K562 (cell line): ENCODE results near the gene KIF9. TPM values are rescaled to one million over a fixed set of nuclear protein-coding genes. Genes with fewer than 3 reads are reported as not detected.

Experiments used
- ARID1B ChIP-seq: fragments of 450-650 bp; IDR thresholded peaks from 2 replicates; pipeline ENCODE4 v1.6.1; 2016; ENCODE audit warnings: antibody characterized with exemption, mild to moderate bottlenecking, inconsistent platforms
- CBX1 ChIP-seq: sonication (generic); IDR thresholded peaks from 2 replicates; pipeline ENCODE4 v1.6.1; 2016; ENCODE audit warnings: antibody characterized with exemption, low read depth, mild to moderate bottlenecking
- EHMT2 ChIP-seq: fragments of 450-650 bp; IDR thresholded peaks from 2 replicates; pipeline ENCODE4 v1.6.1; 2018; ENCODE audit warnings: antibody characterized with exemption
- ELF4 ChIP-seq: fragments of 450-650 bp; formaldehyde crosslinking; IDR thresholded peaks from 2 replicates; pipeline ENCODE4 v1.4.0; 2022; ENCODE audit warnings: missing genetic modification characterization
- FOXJ3 ChIP-seq: sonication (generic); formaldehyde crosslinking; IDR thresholded peaks from 2 replicates; pipeline ENCODE4 v1.4.0; 2020; ENCODE audit warnings: mild to moderate bottlenecking, missing genetic modification reagents
- FOXP4 ChIP-seq: sonication (generic); formaldehyde crosslinking; IDR thresholded peaks from 2 replicates; pipeline ENCODE4 v1.8.0; 2022; ENCODE audit warnings: mild to moderate bottlenecking, missing genetic modification reagents, borderline replicate concordance
- GTF2B ChIP-seq: IDR thresholded peaks from 2 replicates; pipeline ENCODE4 v1.6.1; 2011; ENCODE audit not compliant: insufficient read length; ENCODE audit errors: extremely low read depth
- HMGN3 ChIP-seq: IDR thresholded peaks from 2 replicates; pipeline ENCODE4 v1.6.1; 2011; ENCODE audit warnings: borderline replicate concordance, low read depth, mild to moderate bottlenecking, mixed read lengths, low read length; ENCODE audit not compliant: insufficient read length; ENCODE audit errors: extremely low read depth
- ID3 ChIP-seq, 2 experiments: fragments of 250-450 bp in 1 of 2; fragments of 450-650 bp in 1 of 2; sonication (Bioruptor Pico) in 1 of 2; IDR thresholded peaks; 2 replicates each; pipeline versions ENCODE4 v1.6.1 to v1.8.0; 2016 to 2021; ENCODE audit warnings: mild to moderate bottlenecking in 2 of 2, moderate library complexity in 2 of 2, missing compliant biosample characterization in 1 of 2, missing genetic modification characterization in 1 of 2
- NR2C1 ChIP-seq, 2 experiments: fragments of 450-650 bp; IDR thresholded peaks; 2 replicates each; pipeline ENCODE4 v1.6.1; 2017; ENCODE audit warnings: mild to moderate bottlenecking in 2 of 2, antibody characterized with exemption in 1 of 2, inconsistent platforms in 1 of 2, missing compliant biosample characterization in 1 of 2, missing genetic modification characterization in 1 of 2
- PHF21A ChIP-seq: fragments of 450-650 bp; IDR thresholded peaks from 2 replicates; pipeline ENCODE4 v1.6.1; 2017; ENCODE audit warnings: low read depth, borderline replicate concordance
- POLR2A ChIP-seq: fragments of 450-650 bp; conservative IDR thresholded peaks from 2 replicates; pipeline ENCODE4 v1.6.1; 2016
- SAP30 ChIP-seq: fragments of 200-600 bp; sonication (generic); IDR thresholded peaks from 2 replicates; pipeline ENCODE4 v1.6.1; 2012; ENCODE audit warnings: borderline replicate concordance, low read depth, mild to moderate bottlenecking, moderate library complexity, low read length, control low read depth, inconsistent platforms; ENCODE audit not compliant: insufficient read depth, poor library complexity, severe bottlenecking
- TFAP4 ChIP-seq: sonication (generic); formaldehyde crosslinking; IDR thresholded peaks from 2 replicates; pipeline ENCODE4 v1.8.0; 2022; ENCODE audit warnings: missing genetic modification reagents, mild to moderate bottlenecking, moderate library complexity, borderline replicate concordance
- THRB ChIP-seq: fragments of 450-650 bp; formaldehyde crosslinking; conservative IDR thresholded peaks from 2 replicates; pipeline ENCODE4 v1.4.0; 2022; ENCODE audit warnings: mild to moderate bottlenecking, missing genetic modification characterization
- USF1 ChIP-seq: sonication (generic); formaldehyde crosslinking; IDR thresholded peaks from 2 replicates; pipeline ENCODE4 v1.9.0; 2022; ENCODE audit warnings: mild to moderate bottlenecking, missing genetic modification reagents
- ZFP91 ChIP-seq: sonication (generic); formaldehyde crosslinking; IDR thresholded peaks from 2 replicates; pipeline ENCODE4 v1.8.0; 2022; ENCODE audit warnings: mild to moderate bottlenecking, missing genetic modification reagents
- ZNF253 ChIP-seq: fragments of 250-450 bp; sonication (Bioruptor Pico); conservative IDR thresholded peaks from 2 replicates; pipeline ENCODE4 v1.6.1; 2021; ENCODE audit warnings: mild to moderate bottlenecking
- ZNF311 ChIP-seq: fragments of 250-450 bp; sonication (Bioruptor Pico); IDR thresholded peaks from 2 replicates; pipeline ENCODE4 v1.4.0; 2020; ENCODE audit warnings: mild to moderate bottlenecking, moderate library complexity
- polyA plus RNA-seq, 8 experiments: library from polyadenylated mRNA; depleted of rRNA in 4 of 8; stranded (reverse) in 5 of 8; unstranded in 3 of 8; fragments of >200 nt; fragmentation: Nextera tagmentation in 2 of 8; fragmentation: Illumina TruSeq in 1 of 8; extraction: Ambion mirVana in 2 of 8; extraction: Trizol in 1 of 8; gene quantifications; 2 replicates each; pipeline versions ENCODE4 v1.2.1 to v1.2.3, GENCODE V29; 2011 to 2014; ENCODE audit warnings: inconsistent platforms in 1 of 8, missing spikeins in 1 of 8
- total RNA-seq, 7 experiments: library from RNA; depleted of rRNA in 6 of 7; stranded (reverse); fragments of >200 nt in 6 of 7; fragmentation: Illumina TruSeq in 2 of 7; extraction: Trizol in 2 of 7; gene quantifications; 2 replicates each; pipeline versions ENCODE4 v1.2.1 to v1.2.3, GENCODE V29; 2011 to 2021; ENCODE audit warnings: low replicate concordance in 1 of 7

KIF9 gene
- total and polyA plus RNA-seq, 9 of the 15 experiments (the other 6 are each of a cell fraction or from before 2014, with no cell fraction given) = 16.9 to 56.9 (median 25.0) TPM

GRCh38 chr3:47315069-47315647 is 32.6 kb upstream of the KIF9 start (continued):
- no peak for TF ChIP-seq ZNF253 (CRISPR knock-in tag)
- TF ChIP-seq ZNF311 (CRISPR knock-in tag) = peak; percentile 74
- no peak for TF ChIP-seq THRB (CRISPR knock-in tag)
- peak; percentile 99 for TF ChIP-seq ARID1B
- no peak for TF ChIP-seq POLR2A
- TF ChIP-seq NR2C1 (IDR thresholded peaks at IDR 0.05) = no peak
- TF ChIP-seq NR2C1 (tag; IDR thresholded peaks at IDR 0.05) = no peak
- no peak for TF ChIP-seq ZFP91 (CRISPR knock-in tag)
- TF ChIP-seq EHMT2 = peak; percentile 67
- TF ChIP-seq TFAP4 (CRISPR knock-in tag) = no peak
- TF ChIP-seq SAP30 = no peak
- peak; percentile 74 for TF ChIP-seq HMGN3
- TF ChIP-seq PHF21A = no peak; the same call in 1 of the 2 replicates
- TF ChIP-seq USF1 (CRISPR knock-in tag) = no peak
- no peak for TF ChIP-seq FOXJ3
- TF ChIP-seq ID3 (CRISPR knock-in tag; IDR thresholded peaks at IDR 0.05) = no peak
- TF ChIP-seq ID3 (tag; IDR thresholded peaks at IDR 0.05) = 0 out of 2 replicates have a peak, but pooled peaks have one; percentile 43
- TF ChIP-seq GTF2B = no peak
- TF ChIP-seq ELF4 = peak; percentile 83; the same call in 1 of the 2 replicates
- no peak for TF ChIP-seq CBX1
- TF ChIP-seq FOXP4 = no peak
